ENCODE measurements around the gene PTGFR.

The PTGFR gene

DNA sequence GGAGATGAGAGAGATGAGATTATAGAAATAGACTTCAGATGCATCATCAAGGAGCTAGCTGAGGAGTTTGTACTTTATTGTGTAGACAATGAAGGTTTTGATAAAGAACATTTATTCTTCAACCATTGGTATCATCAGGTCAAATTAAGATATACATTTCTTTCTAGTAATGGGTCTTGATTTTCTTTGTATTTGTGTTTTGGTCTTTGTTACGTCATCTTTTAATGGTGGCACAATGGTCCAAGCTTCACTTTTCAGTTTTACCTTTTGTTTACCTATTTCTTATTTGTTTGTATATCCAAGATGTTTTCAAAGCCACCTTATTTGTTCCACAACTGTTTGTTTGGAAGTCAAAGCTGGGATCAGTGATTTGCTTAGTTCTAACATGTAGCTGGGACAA lies 44.5 kb downstream of the PTGFR start:
- TF ChIP-seq, protein P1, sequence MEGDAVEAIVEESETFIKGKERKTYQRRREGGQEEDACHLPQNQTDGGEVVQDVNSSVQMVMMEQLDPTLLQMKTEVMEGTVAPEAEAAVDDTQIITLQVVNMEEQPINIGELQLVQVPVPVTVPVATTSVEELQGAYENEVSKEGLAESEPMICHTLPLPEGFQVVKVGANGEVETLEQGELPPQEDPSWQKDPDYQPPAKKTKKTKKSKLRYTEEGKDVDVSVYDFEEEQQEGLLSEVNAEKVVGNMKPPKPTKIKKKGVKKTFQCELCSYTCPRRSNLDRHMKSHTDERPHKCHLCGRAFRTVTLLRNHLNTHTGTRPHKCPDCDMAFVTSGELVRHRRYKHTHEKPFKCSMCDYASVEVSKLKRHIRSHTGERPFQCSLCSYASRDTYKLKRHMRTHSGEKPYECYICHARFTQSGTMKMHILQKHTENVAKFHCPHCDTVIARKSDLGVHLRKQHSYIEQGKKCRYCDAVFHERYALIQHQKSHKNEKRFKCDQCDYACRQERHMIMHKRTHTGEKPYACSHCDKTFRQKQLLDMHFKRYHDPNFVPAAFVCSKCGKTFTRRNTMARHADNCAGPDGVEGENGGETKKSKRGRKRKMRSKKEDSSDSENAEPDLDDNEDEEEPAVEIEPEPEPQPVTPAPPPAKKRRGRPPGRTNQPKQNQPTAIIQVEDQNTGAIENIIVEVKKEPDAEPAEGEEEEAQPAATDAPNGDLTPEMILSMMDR (IDR thresholded peaks at IDR 0.05; ENCODE audit: extremely low read depth, missing control alignments) = no peak
- no peak for DNase-seq (ENCODE audit: low spot score)

DNA sequence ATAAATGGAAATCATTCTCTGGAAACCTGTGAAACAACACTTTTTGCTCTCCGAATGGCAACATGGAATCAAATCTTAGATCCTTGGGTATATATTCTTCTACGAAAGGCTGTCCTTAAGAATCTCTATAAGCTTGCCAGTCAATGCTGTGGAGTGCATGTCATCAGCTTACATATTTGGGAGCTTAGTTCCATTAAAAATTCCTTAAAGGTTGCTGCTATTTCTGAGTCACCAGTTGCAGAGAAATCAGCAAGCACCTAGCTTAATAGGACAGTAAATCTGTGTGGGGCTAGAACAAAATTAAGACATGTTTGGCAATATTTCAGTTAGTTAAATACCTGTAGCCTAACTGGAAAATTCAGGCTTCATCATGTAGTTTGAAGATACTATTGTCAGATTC lies 45.7 kb downstream of the PTGFR start:
- TF ChIP-seq, protein P1 (IDR thresholded peaks at IDR 0.05; ENCODE audit: extremely low read depth, missing control alignments) = no peak
- DNase-seq (ENCODE audit: low spot score) = no peak

DNA sequence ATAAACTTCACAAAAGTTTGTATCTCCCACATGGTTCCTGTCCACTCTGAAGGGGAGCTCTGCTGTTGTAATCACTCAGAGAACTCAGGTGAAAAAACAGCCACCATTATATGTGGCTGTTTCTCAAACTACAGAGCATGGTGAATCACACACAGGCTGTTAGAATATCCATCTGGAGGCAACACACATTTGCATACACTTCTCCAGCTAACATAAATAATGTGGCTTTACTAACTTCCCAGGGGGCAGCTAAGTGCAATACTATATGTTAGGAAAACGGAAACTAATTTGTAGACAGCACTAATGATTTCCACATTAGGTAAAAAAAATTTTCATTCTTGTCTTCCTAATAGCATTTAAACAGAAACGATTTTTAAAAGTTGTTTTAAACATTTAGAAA lies 49.3 kb downstream of the PTGFR start:
- no peak for DNase-seq (ENCODE audit: low spot score)
- TF ChIP-seq, protein P1 (IDR thresholded peaks at IDR 0.05; ENCODE audit: extremely low read depth, missing control alignments) = no peak

DNA sequence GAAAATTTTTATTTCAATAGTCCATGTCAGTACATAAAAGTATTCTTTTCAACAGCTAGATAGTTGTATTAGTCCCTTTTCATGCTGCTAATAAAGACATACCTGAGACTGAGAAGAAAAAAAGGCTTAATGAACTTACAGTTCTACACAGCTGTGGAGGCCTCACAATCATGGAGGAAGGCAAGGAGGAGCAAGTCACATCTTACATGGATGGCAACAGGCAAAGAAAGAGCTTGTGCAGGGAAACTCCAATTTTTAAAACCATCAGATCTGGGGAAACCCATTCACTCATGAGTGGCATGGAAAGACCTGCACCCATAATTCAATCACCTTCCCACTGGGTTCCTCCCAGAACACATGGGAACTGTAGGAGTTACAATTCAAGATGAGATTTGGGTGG lies 50.7 kb downstream of the PTGFR start:
- no peak for DNase-seq (ENCODE audit: low spot score)
- TF ChIP-seq, protein P1 (IDR thresholded peaks at IDR 0.05; ENCODE audit: extremely low read depth, missing control alignments) = no peak

DNA sequence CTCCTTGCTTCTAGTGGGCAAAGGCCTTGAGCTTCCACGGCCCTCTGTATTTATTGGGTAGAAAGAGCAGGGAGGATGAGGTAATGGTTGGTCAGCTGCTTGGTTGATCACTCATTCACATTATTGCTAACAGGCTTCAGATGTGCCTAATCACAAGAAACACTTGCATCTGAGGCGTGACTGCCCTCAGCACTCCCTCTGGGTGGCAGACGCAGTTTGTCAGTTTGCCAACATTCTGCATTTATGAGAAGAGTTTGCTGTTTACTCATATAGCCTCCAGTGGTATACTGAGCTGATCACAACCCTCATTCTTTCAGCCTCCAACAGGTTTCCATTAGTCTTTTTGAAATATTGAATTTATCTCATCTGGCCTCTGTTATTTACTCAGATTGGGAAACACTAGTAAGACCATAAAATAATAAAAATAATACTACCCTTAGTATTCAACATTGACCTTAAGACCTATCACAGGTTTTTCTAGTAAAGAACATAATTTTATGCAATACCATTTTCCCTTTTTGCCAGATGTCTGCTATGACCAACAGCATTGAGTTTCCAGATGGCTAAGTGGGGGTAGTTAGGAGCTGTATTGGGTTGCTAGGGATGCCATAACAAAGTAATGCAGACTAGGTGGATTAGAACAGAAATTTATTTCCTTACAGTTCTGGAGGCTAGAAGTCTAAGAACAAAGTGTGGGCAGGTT lies 53.3 kb downstream of the PTGFR start:
- TF ChIP-seq, protein P1 (IDR thresholded peaks at IDR 0.05; ENCODE audit: extremely low read depth, missing control alignments) = no peak
- no peak for DNase-seq (ENCODE audit: low spot score)

DNA sequence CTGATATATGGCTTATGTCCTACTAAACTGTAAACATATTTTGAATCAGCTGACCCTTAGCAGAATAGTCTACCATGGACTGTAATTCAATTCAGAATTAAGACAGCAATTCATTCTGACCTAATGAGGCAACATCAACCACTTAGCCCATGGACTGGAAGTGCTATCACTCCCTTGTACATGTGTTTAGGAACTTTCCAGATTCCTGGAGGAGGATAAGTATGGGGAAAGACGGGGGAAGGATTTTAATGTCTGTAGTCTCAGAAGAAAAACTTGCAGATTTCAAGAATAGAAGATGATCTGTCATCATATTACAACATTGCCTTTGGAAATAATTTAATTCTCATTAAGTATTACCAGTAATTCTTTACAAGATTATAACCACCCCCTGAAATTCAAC lies 56.3 kb downstream of the PTGFR start:
- no peak for DNase-seq (ENCODE audit: low spot score)
- TF ChIP-seq, protein P1 (IDR thresholded peaks at IDR 0.05; ENCODE audit: extremely low read depth, missing control alignments) = no peak

DNA sequence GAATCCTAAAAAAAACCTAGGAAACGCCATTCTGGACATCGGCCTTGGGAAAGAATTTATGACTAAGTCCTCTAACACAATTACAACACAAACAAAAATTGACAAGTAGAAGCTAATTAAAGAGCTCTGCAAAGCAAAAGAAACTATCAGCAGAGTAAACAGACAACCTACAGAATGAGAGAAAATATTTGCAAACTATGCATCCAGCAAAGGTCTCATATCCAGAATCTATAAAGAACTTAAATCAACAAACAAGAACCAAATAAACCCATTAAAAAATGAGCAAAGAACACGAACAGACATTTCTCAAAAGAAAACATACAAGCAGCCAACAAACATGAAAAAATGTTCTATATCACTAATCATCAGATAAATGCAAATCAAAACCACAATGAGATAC lies 58.6 kb downstream of the PTGFR start:
- DNase-seq (ENCODE audit: low spot score) = no peak
- TF ChIP-seq, protein P1 (IDR thresholded peaks at IDR 0.05; ENCODE audit: extremely low read depth, missing control alignments) = no peak

Measured in GM20000 (cell line).